IMR-90 (cell line): ENCODE measurements around the gene HOXA5. TPM values are rescaled to one million over a fixed set of nuclear protein-coding genes. Genes with fewer than 3 reads are reported as not detected.

Experiments
- ATAC-seq: fragments of 200-7000 bp; cut with Tn5 transposase; 2 replicates; pipeline ENCODE4 v1.9.1; 2020; ENCODE audit warnings: low read depth, mild to moderate bottlenecking, moderate library complexity
- BruUV-seq: library from RNA; stranded (reverse); fragments of 400-500 nt; replicated peaks from 2 replicates; lab custom pipeline; 2021; lab: Mats Ljungman, UMichigan
- CTCF ChIA-PET: fragments of 300-600 bp; formaldehyde crosslinking; extraction: SDS; loops from one replicate; lab custom pipeline; 2021; ENCODE audit warnings: antibody characterized with exemption; lab: Yijun Ruan, JAX
- POLR2A ChIA-PET: fragments of 300-600 bp; sonication (Branson Sonifier 250); formaldehyde crosslinking; loops from one replicate; lab custom pipeline; 2022; ENCODE audit warnings: antibody characterized with exemption; ENCODE audit not compliant: unreplicated experiment; lab: Charles Lee
- DNase-seq: peaks from one replicate; pipeline ENCODE4 v3.0.0; 2013
- H2AFZ ChIP-seq: replicated peaks from 2 replicates; pipeline ENCODE3; 2013; ENCODE audit warnings: low read length, mild to moderate bottlenecking; ENCODE audit not compliant: poor library complexity
- H2AK5ac ChIP-seq: 2 replicates; pipeline ENCODE4 v1.6.1; 2013; ENCODE audit warnings: low read depth, low read length, inconsistent platforms
- H2AK9ac ChIP-seq: replicated peaks from 2 replicates; pipeline ENCODE3; 2013; ENCODE audit warnings: mild to moderate bottlenecking, low read depth, low read length, moderate library complexity; ENCODE audit not compliant: poor library complexity
- H2BK120ac ChIP-seq: 2 replicates; pipeline ENCODE4 v1.6.1; 2013; ENCODE audit warnings: low read depth, low read length, inconsistent platforms
- H2BK15ac ChIP-seq: 3 replicates; pipeline ENCODE4 v1.6.1; 2013; ENCODE audit warnings: low read depth, low read length, inconsistent platforms
- H2BK20ac ChIP-seq: 2 replicates; pipeline ENCODE4 v1.6.1; 2013; ENCODE audit warnings: low read depth, mild to moderate bottlenecking, inconsistent platforms, low read length, moderate library complexity
- H2BK5ac ChIP-seq: 2 replicates; pipeline ENCODE4 v1.6.1; 2013; ENCODE audit warnings: mild to moderate bottlenecking, low read depth, low read length, inconsistent platforms; ENCODE audit not compliant: poor library complexity, severe bottlenecking
- H3K14ac ChIP-seq: replicated peaks from 2 replicates; pipeline ENCODE4 v1.6.1; 2013; ENCODE audit warnings: low read depth, low read length, inconsistent platforms
- H3K18ac ChIP-seq: 2 replicates; pipeline ENCODE4 v1.6.1; 2013; ENCODE audit warnings: low read depth, low read length, control low read depth
- H3K23ac ChIP-seq: 2 replicates; pipeline ENCODE4 v1.6.1; 2013; ENCODE audit warnings: low read depth, low read length, inconsistent platforms
- H3K27ac ChIP-seq: 2 replicates; pipeline ENCODE4 v1.5.1; 2013; ENCODE audit warnings: mild to moderate bottlenecking, control low read depth, low read length; ENCODE audit not compliant: insufficient read depth
- H3K27me3 ChIP-seq: 2 replicates; pipeline ENCODE4 v1.6.1; 2013; ENCODE audit warnings: low read length; ENCODE audit not compliant: control insufficient read depth, insufficient read depth
- H3K36me3 ChIP-seq: 2 replicates; pipeline ENCODE4 v1.6.1; 2013; ENCODE audit warnings: low read length, mixed read lengths; ENCODE audit not compliant: control insufficient read depth, insufficient read depth
- H3K4ac ChIP-seq: 2 replicates; pipeline ENCODE4 v1.6.1; 2013; ENCODE audit warnings: low read depth, low read length, inconsistent platforms
- H3K4me1 ChIP-seq: 2 replicates; pipeline ENCODE4 v1.6.1; 2013; ENCODE audit warnings: low read length, mixed read lengths; ENCODE audit not compliant: control insufficient read depth, insufficient read depth
- H3K4me2 ChIP-seq: 2 replicates; pipeline ENCODE4 v1.6.1; 2013; ENCODE audit warnings: low read depth, mild to moderate bottlenecking, control low read depth, low read length, moderate library complexity
- H3K4me3 ChIP-seq: 2 replicates; pipeline ENCODE4 v1.5.1; 2013; ENCODE audit warnings: low read depth, mild to moderate bottlenecking, control low read depth, low read length, moderate library complexity; ENCODE audit not compliant: insufficient read depth
- H3K56ac ChIP-seq: 2 replicates; pipeline ENCODE4 v1.6.1; 2013; ENCODE audit warnings: low read length, inconsistent platforms; ENCODE audit not compliant: insufficient read depth; ENCODE audit errors: extremely low read depth
- H3K79me1 ChIP-seq, 2 experiments: 2 replicates each; pipeline ENCODE4 v1.6.1; 2013; ENCODE audit warnings: low read length in 2 of 2, inconsistent platforms in 1 of 2, low read depth in 1 of 2
- H3K9ac ChIP-seq: 2 replicates; pipeline ENCODE4 v1.6.1; 2013; ENCODE audit warnings: low read depth, low read length, control low read depth
- H3K9me1 ChIP-seq: 2 replicates; pipeline ENCODE4 v1.6.1; 2013; ENCODE audit warnings: low read length, inconsistent platforms; ENCODE audit not compliant: insufficient read depth
- H3K9me3 ChIP-seq: 2 replicates; pipeline ENCODE4 v1.6.1; 2013; ENCODE audit warnings: low read length; ENCODE audit not compliant: control insufficient read depth, insufficient read depth
- H4K20me1 ChIP-seq: 2 replicates; pipeline ENCODE4 v1.6.1; 2013; ENCODE audit warnings: low read length, inconsistent platforms; ENCODE audit not compliant: insufficient read depth
- H4K5ac ChIP-seq: 2 replicates; pipeline ENCODE4 v1.6.1; 2013; ENCODE audit warnings: mild to moderate bottlenecking, low read depth, low read length, control low read depth
- H4K8ac ChIP-seq, 2 experiments: 2 replicates each; pipeline ENCODE4 v1.6.1; 2013; ENCODE audit warnings: low read depth in 2 of 2, low read length in 2 of 2, control low read depth in 1 of 2, inconsistent platforms in 1 of 2
- H4K91ac ChIP-seq: 2 replicates; pipeline ENCODE4 v1.6.1; 2013; ENCODE audit warnings: low read depth, low read length, inconsistent platforms; ENCODE audit not compliant: insufficient read depth
- CEBPB ChIP-seq: IDR thresholded peaks from 2 replicates; pipeline ENCODE4 v1.6.1; 2012; ENCODE audit warnings: low read depth, low read length, improper control_type of control experiment
- CTCF ChIP-seq: conservative IDR thresholded peaks from 2 replicates; pipeline ENCODE4 v1.5.1; 2012; ENCODE audit warnings: mild to moderate bottlenecking, low read depth, low read length, improper control_type of control experiment
- FOS ChIP-seq: fragments of 150-350 bp; IDR thresholded peaks from 2 replicates; pipeline ENCODE4 v1.6.1; 2016; ENCODE audit warnings: low read depth, low read length
- MAFK ChIP-seq: IDR thresholded peaks from 2 replicates; pipeline ENCODE4 v1.6.1; 2012; ENCODE audit warnings: low read depth, low read length, improper control_type of control experiment
- MAZ ChIP-seq: IDR thresholded peaks from 2 replicates; pipeline ENCODE4 v1.6.1; 2012; ENCODE audit warnings: low read depth, mild to moderate bottlenecking, low read length, improper control_type of control experiment, moderate library complexity, borderline replicate concordance
- MXI1 ChIP-seq: IDR thresholded peaks from 2 replicates; pipeline ENCODE4 v1.6.1; 2012; ENCODE audit warnings: low read depth, mild to moderate bottlenecking, low read length, moderate library complexity, borderline replicate concordance
- POLR2A ChIP-seq: IDR thresholded peaks from 2 replicates; pipeline ENCODE4 v1.6.1; 2012; ENCODE audit warnings: mild to moderate bottlenecking, low read depth, low read length
- RAD21 ChIP-seq: IDR thresholded peaks from 2 replicates; pipeline ENCODE4 v1.6.1; 2012; ENCODE audit warnings: low read length, improper control_type of control experiment
- RFX5 ChIP-seq: IDR thresholded peaks from 2 replicates; pipeline ENCODE4 v1.8.0; 2012; ENCODE audit warnings: low read depth, mild to moderate bottlenecking, low read length, moderate library complexity
- SMC3 ChIP-seq: fragments of 150-350 bp; IDR thresholded peaks from 2 replicates; pipeline ENCODE4 v1.6.1; 2016; ENCODE audit warnings: low read depth, mild to moderate bottlenecking, antibody characterized with exemption, low read length, moderate library complexity
- USF2 ChIP-seq: fragments of 150-350 bp; IDR thresholded peaks from 2 replicates; pipeline ENCODE4 v1.6.1; 2017; ENCODE audit warnings: mild to moderate bottlenecking, antibody characterized with exemption, low read length, low read depth
- WGBS, 2 experiments: methylation state at CpG; one replicate each; pipeline versions ENCODE4 v1.1.5 to v1.1.7; 2013; ENCODE audit warnings: missing lambda C conversion rate in 2 of 2; ENCODE audit not compliant: insufficient read length in 1 of 2; ENCODE audit errors: extremely low coverage in 2 of 2; 5-methylcytosine and 5-hydroxymethylcytosine counted together
- dilution Hi-C: fragments of 300-500 bp; cut with HindIII; formaldehyde crosslinking; loops from one replicate; pipeline ENCODE4 v1.14.3; 2018; ENCODE audit warnings: low sequenced_read_pairs; ENCODE audit not compliant: unreplicated experiment
- in situ Hi-C: fragments of 300-500 bp; cut with MboI; formaldehyde crosslinking; loops from 3 replicates; pipeline ENCODE4 v1.14.3; 2019; ENCODE audit warnings: low sequenced_read_pairs, inconsistent platforms, mixed read lengths
- intact Hi-C: fragments of 100-400 bp; cut with micrococcal nuclease; formaldehyde crosslinking; loops from 2 replicates; pipeline ENCODE4 v1.10.0; 2022
- polyA plus RNA-seq, 3 experiments: library from polyadenylated mRNA; depleted of rRNA; stranded (reverse); fragments of >200 nt; gene quantifications; 2 replicates each; pipeline ENCODE4 v1.2.3, GENCODE V29; 2012; ENCODE audit warnings: low replicate concordance in 1 of 3
- total RNA-seq: library from RNA; depleted of rRNA; stranded (reverse); fragments of >200 nt; gene quantifications from 2 replicates; pipeline ENCODE4 v1.2.3, GENCODE V29; 2012

HOXA5 gene
- total and polyA plus RNA-seq, 2 of the 4 experiments (the other 2 are of a cell fraction), result 19.9 to 29.4 TPM

GRCh38 chr7:27138472-27138871 is 5.0 kb downstream of the HOXA5 start:
- H2AFZ ChIP-seq, result no peak overlapping the region
- no peaks in the 10 kb centered on the region for H4K20me1 ChIP-seq
- H3K4me2 ChIP-seq, result peak overlapping the region; percentile 94
- H3K14ac ChIP-seq, result peak overlapping the region; percentile 78
- H3K79me1 ChIP-seq, result peaks cover 6 to 38% of the 10 kb centered on the region in 2 experiments
- H3K18ac ChIP-seq, result peak overlapping the region; percentile 89
- H3K9me3 ChIP-seq, result no peaks in the 10 kb centered on the region
- WGBS, 2 experiments, result no CpG with 5 or more reads among the region's 1 CpG
- POLR2A ChIA-PET, result no interaction called here
- CTCF ChIA-PET, result no interaction called here
- peak overlapping the region; percentile 30; the same call in 1 of the 2 replicates for H3K4me3 ChIP-seq
- no peak overlapping the region for H2AK5ac ChIP-seq
- peaks cover 9% of the 10 kb centered on the region for H3K36me3 ChIP-seq
- peak overlapping the region; percentile 89 for H3K9ac ChIP-seq
- peak overlapping the region; percentile 85; the same call in 1 of the 2 replicates for H3K23ac ChIP-seq
- TF ChIP-seq RFX5, result no peak
- no peak for TF ChIP-seq SMC3
- no peak for TF ChIP-seq FOS
- no peak for TF ChIP-seq MAZ
- no peak for TF ChIP-seq POLR2A
- TF ChIP-seq MAFK, result no peak
- TF ChIP-seq CTCF, result no peak
- TF ChIP-seq MXI1, result no peak
- no peak for TF ChIP-seq CEBPB
- no peak for TF ChIP-seq RAD21
- TF ChIP-seq USF2, result no peak
- DNase-seq (no peak), ATAC-seq (no peak)
- in situ Hi-C loops, result no loop called here
- peak overlapping the region; percentile 71; the same call in 1 of the 2 replicates for H4K5ac ChIP-seq
- H3K27me3 ChIP-seq, result no peaks in the 10 kb centered on the region
- no TSS peak for BruUV-seq
- peak overlapping the region; percentile 68 for H4K91ac ChIP-seq
- peak overlapping the region; percentile 94 for H3K27ac ChIP-seq
- H2AK9ac ChIP-seq, result no peak overlapping the region
- peak overlapping the region; percentile 50 to 67; a peak in 1 of 4 replicates for H4K8ac ChIP-seq
- H3K4ac ChIP-seq, result peak overlapping the region; percentile 55
- peak overlapping the region; percentile 35 for H2BK5ac ChIP-seq
- H3K4me1 ChIP-seq, result peaks cover 20% of the 10 kb centered on the region
- intact Hi-C loops, result no loop called here
- peak overlapping the region; percentile 75 for H2BK120ac ChIP-seq
- H3K56ac ChIP-seq, result peak overlapping the region; percentile 79; the same call in 1 of the 2 replicates
- H2BK20ac ChIP-seq, result peak overlapping the region; percentile 69; the same call in 1 of the 2 replicates
- peak overlapping the region; percentile 52; the same call in 1 of the 3 replicates for H2BK15ac ChIP-seq
- dilution Hi-C loops, result no loop called here
- peaks cover 5% of the 10 kb centered on the region; the same call in 1 of the 2 replicates for H3K9me1 ChIP-seq
